Heart left ventricle (tissue), 16 donors: ENCODE measurements around the gene POMGNT2. TPM values are rescaled to one million over a fixed set of nuclear protein-coding genes. Genes with fewer than 3 reads are reported as not detected.
A peak's percentile ranks its signal among the peaks of the same experiment; 100 is the strongest.

ENCODE experiments used
- ATAC-seq, 4 donors: fragments of 200-7000 bp; cut with Tn5 transposase; one replicate each; pipeline ENCODE4 v1.9.1; 2020 to 2022; ENCODE audit warnings: moderate library complexity in 4 of 4, mild to moderate bottlenecking in 3 of 4, moderate number of reproducible peaks in 1 of 4
- DNase-seq, 5 donors: peaks; one replicate each; pipeline ENCODE4 v3.0.0-alpha.2; 2020
- H3K27ac ChIP-seq, 12 donors: fragments of 200-600 bp; sonication (generic) in 4 of 12; one replicate each; pipeline versions ENCODE4 v1.5.0 to v1.8.0; 2016 to 2022; ENCODE audit warnings: mild to moderate bottlenecking in 2 of 12
- H3K27me3 ChIP-seq, 9 donors: fragments of 200-600 bp; sonication (generic) in 2 of 9; one replicate each; pipeline versions ENCODE4 v1.5.1 to v1.8.0; 2016 to 2022; ENCODE audit warnings: mild to moderate bottlenecking in 3 of 9
- H3K36me3 ChIP-seq, 9 donors: fragments of 200-600 bp; sonication (generic) in 2 of 9; one replicate each; pipeline versions ENCODE4 v1.5.0 to v1.8.0; 2018 to 2022; ENCODE audit warnings: mild to moderate bottlenecking in 2 of 9
- H3K4me1 ChIP-seq, 12 donors: fragments of 200-600 bp; sonication (generic) in 4 of 12; one replicate each; pipeline versions ENCODE4 v1.5.0 to v1.8.0; 2016 to 2022; ENCODE audit warnings: mild to moderate bottlenecking in 3 of 12
- H3K4me3 ChIP-seq, 12 donors: fragments of 200-600 bp; sonication (generic) in 4 of 12; one replicate each; pipeline versions ENCODE4 v1.5.0 to v1.8.0; 2017 to 2022; ENCODE audit warnings: mild to moderate bottlenecking in 9 of 12, moderate library complexity in 4 of 12
- H3K9me3 ChIP-seq, 12 donors: fragments of 200-600 bp; sonication (generic) in 4 of 12; one replicate each; pipeline versions ENCODE4 v1.5.0 to v1.8.0; 2016 to 2022; ENCODE audit warnings: mild to moderate bottlenecking in 1 of 12
- CTCF ChIP-seq, 12 donors: fragments of 200-600 bp; sonication (generic) in 4 of 12; IDR thresholded peaks; one replicate each; pipeline versions ENCODE4 v1.5.0 to v1.8.0; 2018 to 2022; ENCODE audit warnings: antibody characterized with exemption in 12 of 12, mild to moderate bottlenecking in 5 of 12
- POLR2A ChIP-seq, 2 donors: fragments of 450-650 bp; IDR thresholded peaks; one replicate each; pipeline ENCODE4 v1.6.1; 2017; ENCODE audit warnings: antibody characterized with exemption in 2 of 2, mild to moderate bottlenecking in 2 of 2, moderate library complexity in 2 of 2
- WGBS, 4 donors: extraction: QIAGEN DNeasy Blood & Tissue Kit in 2 of 4; methylation state at CpG; one replicate each; pipeline versions ENCODE4 v1.1.5 to v1.1.7; 2013 to 2018; 5-methylcytosine and 5-hydroxymethylcytosine counted together
- intact Hi-C, 10 donors: fragments of 100-400 bp; cut with DNase I; formaldehyde crosslinking; loops; one replicate each; pipeline versions ENCODE4 v1.11.1 to v1.14.2; 2022
- polyA plus RNA-seq, 2 donors: library from polyadenylated mRNA; stranded (reverse); fragments of 200-250 nt; gene quantifications; one replicate each; pipeline ENCODE4 v1.2.3, GENCODE V29; 2013
- total RNA-seq, 9 donors: library from RNA; depleted of rRNA in 2 of 9; stranded (reverse); fragments of >200 nt in 2 of 9; fragmentation: NEBNext Ultra II Directional in 3 of 9; extraction: Animal tissue kit (Norgen Biotek cat#: 25700) in 3 of 9; gene quantifications; one replicate each; pipeline versions ENCODE4 v1.1.0 to v1.2.4, GENCODE V29; 2016 to 2023
- donor health status: ischemic (EF 13 %, LVEDD 7.1; RV severe dilation, severe dysfunction).
- donor health status: healthy with polysubstance abuse.
- donor health status: DM: no; HTN: yes; CAD: no.
- donor health status: DM: no; HTN: no; CAD: no.
- donor health status: ischemic (EF 25% LVEDD 6.9; RV normal size, moderate dysfunction).
- donor health status: ischemic (EF 25% LVEDD 5.7; RV mildly dilated, moderate dysfunction).
- donor health status: healthy.
- donor health status: DM: yes; HTN: yes; CAD: no.
- donor health status: ischemic (EF 35%, LVEDD 5.7; RV mildly dilated, moderate dysfunction).
- donor health status: nonischemic (EF 11% LVEDD 7.7; RV severe dilation, severe dysfunction).
- donor health status: DM: yes; HTN: yes; CAD: no.
- donor health status: PGD.
- donor health status: ischemic (EF 29% LVEDD 5.4; RV normal size, mild dysfunction).
- donor health status: nonischemic (EF 23%, LVEDD 6.1; RV moderate dilation, normal function).

POMGNT2 gene
- total and polyA plus RNA-seq, 11 donors, result 9.1 to 36.0 (median 18.5) TPM

- 61 to 95% (median 77%) methylated on average over 3 of the region's 3 CpGs for WGBS, 4 donors
- ATAC-seq (no peak), DNase-seq (no peak)
- H3K4me1 ChIP-seq, result peaks cover 0 to 32% (median 15%) of the 10 kb centered on the region in 12 donors
- H3K36me3 ChIP-seq, result no peaks in the 10 kb centered on the region
- no peaks in the 10 kb centered on the region for H3K27me3 ChIP-seq
- no peak overlapping the region for H3K27ac ChIP-seq
- intact Hi-C loops, result no loop called here
- H3K4me3 ChIP-seq, result no peak overlapping the region
- no peak for TF ChIP-seq POLR2A (IDR thresholded peaks at IDR 0.05)
- TF ChIP-seq CTCF (IDR thresholded peaks at IDR 0.05), result no peak
- H3K9me3 ChIP-seq, result no peaks in the 10 kb centered on the region
These were observed 1.8 kb downstream of the POMGNT2 start for GRCh38 chr3:43104039-43104438.

- intact Hi-C loops, result no loop called here
These were observed 3.0 kb downstream of the POMGNT2 start for GRCh38 chr3:43102773-43103480.

GRCh38 chr3:43098761-43099160 is 7.1 kb downstream of the POMGNT2 start:
- Histone ChIP-seq H3K27me3 (no peaks in the 10 kb centered on the region), H3K4me1 (peaks cover 0 to 30% (median 4%) of the 10 kb centered on the region in 12 donors), H3K4me3 (no peak overlapping the region), H3K9me3 (no peaks in the 10 kb centered on the region), H3K36me3 (no peaks in the 10 kb centered on the region), H3K27ac (no peak overlapping the region)
- intact Hi-C loops, result no loop called here
- DNase-seq, result no peak
- no peak for TF ChIP-seq CTCF (IDR thresholded peaks at IDR 0.05)
- no peak for TF ChIP-seq POLR2A (IDR thresholded peaks at IDR 0.05)
- ATAC-seq, result no peak
- WGBS, 4 donors, result 93 to 96% (median 96%) methylated on average over 8 of the region's 8 CpGs

More at GRCh38 chr3:43102773-43103480, 3.0 kb downstream of the POMGNT2 start:
- H3K4me1 ChIP-seq, result peaks cover 0 to 32% (median 15%) of the 10 kb centered on the region in 12 donors
- ATAC-seq (peak in 1 of 4 donors; percentile 56), DNase-seq (no peak)
- no peaks in the 10 kb centered on the region for H3K9me3 ChIP-seq
- peak overlapping the region in 3 of 12 donors; percentile 22 to 49 (median 23) for H3K27ac ChIP-seq
- WGBS, 4 donors, result 37 to 51% (median 44%) methylated on average over 2 of the region's 2 CpGs
- H3K36me3 ChIP-seq, result no peaks in the 10 kb centered on the region
- no peaks in the 10 kb centered on the region for H3K27me3 ChIP-seq
- H3K4me3 ChIP-seq, result no peak overlapping the region
- TF ChIP-seq POLR2A (IDR thresholded peaks at IDR 0.05) (no peak), CTCF (IDR thresholded peaks at IDR 0.05) (no peak)

- Histone ChIP-seq H3K27ac (no peak overlapping the region), H3K9me3 (no peaks in the 10 kb centered on the region), H3K4me3 (no peak overlapping the region), H3K4me1 (peaks cover 0 to 23% (median 0%) of the 10 kb centered on the region in 12 donors), H3K36me3 (no peaks in the 10 kb centered on the region), H3K27me3 (no peaks in the 10 kb centered on the region)
- TF ChIP-seq CTCF (IDR thresholded peaks at IDR 0.05) (no peak), POLR2A (IDR thresholded peaks at IDR 0.05) (no peak)
- intact Hi-C loops, result no loop called here
- DNase-seq (no peak), ATAC-seq (no peak)
- WGBS, 4 donors, result 72 to 78% (median 76%) methylated on average over 5 of the region's 5 CpGs
These were observed 8.3 kb downstream of the POMGNT2 start for GRCh38 chr3:43097400-43098080.
